Panc1 (cell line): ENCODE results near the gene OPA3. TPM values are rescaled to one million over a fixed set of nuclear protein-coding genes. Genes with fewer than 3 reads are reported as not detected.
A peak's percentile ranks its signal among the peaks of the same experiment; 100 is the strongest.

Experiments used
- ATAC-seq: fragments of 200-7000 bp; cut with Tn5 transposase; 2 replicates; pipeline ENCODE4 v1.9.1; 2020; ENCODE audit warnings: mild to moderate bottlenecking, moderate library complexity
- BruUV-seq: library from RNA; stranded (reverse); fragments of 400-500 nt; replicated peaks from 2 replicates; lab custom pipeline; 2021; lab: Mats Ljungman, UMichigan
- CTCF ChIA-PET: fragments of 300-600 bp; sonication (Branson Sonifier 250); formaldehyde crosslinking; loops from one replicate; lab custom pipeline; 2022; ENCODE audit warnings: antibody characterized with exemption; lab: Charles Lee
- POLR2A ChIA-PET: fragments of 300-600 bp; sonication (Branson Sonifier 250); formaldehyde crosslinking; loops from one replicate; lab custom pipeline; 2022; ENCODE audit warnings: antibody characterized with exemption; lab: Charles Lee
- DNase-seq: peaks from one replicate; pipeline ENCODE4 v3.0.0-alpha.2; 2010; ENCODE audit warnings: low read depth, low spot score
- H3K27ac ChIP-seq: 2 replicates; pipeline ENCODE4 v1.5.1; 2011; ENCODE audit warnings: mild to moderate bottlenecking, low read length, inconsistent platforms
- H3K27me3 ChIP-seq: fragments of 200-500 bp; sonication (Bioruptor generic); 2 replicates; pipeline ENCODE4 v1.6.0; 2014; ENCODE audit warnings: low read length, inconsistent platforms; ENCODE audit not compliant: control insufficient read depth, insufficient read depth
- H3K36me3 ChIP-seq: fragments of 200-500 bp; sonication (Bioruptor generic); 2 replicates; pipeline ENCODE4 v1.5.1; 2014; ENCODE audit warnings: inconsistent platforms, mild to moderate bottlenecking, low read length, moderate library complexity; ENCODE audit not compliant: control insufficient read depth, insufficient read depth
- H3K4me1 ChIP-seq: 2 replicates; pipeline ENCODE4 v1.5.1; 2011; ENCODE audit warnings: inconsistent platforms, mild to moderate bottlenecking, low read length, moderate library complexity; ENCODE audit not compliant: control insufficient read depth, insufficient read depth
- H3K4me3 ChIP-seq, 2 experiments: 2 replicates each; pipeline ENCODE4 v1.5.1; 2011 to 2012; ENCODE audit warnings: low read depth in 2 of 2, low read length in 2 of 2, mild to moderate bottlenecking in 2 of 2, inconsistent platforms in 1 of 2, moderate library complexity in 1 of 2
- H3K9me3 ChIP-seq: fragments of 200-500 bp; sonication (Bioruptor generic); 2 replicates; pipeline ENCODE4 v1.5.1; 2014; ENCODE audit warnings: low read depth, mild to moderate bottlenecking, inconsistent platforms, low read length, moderate library complexity; ENCODE audit not compliant: control insufficient read depth, insufficient read depth
- CTCF ChIP-seq: fragments of 450-650 bp; IDR thresholded peaks from 2 replicates; pipeline ENCODE4 v1.5.1; 2017; ENCODE audit warnings: mild to moderate bottlenecking
- POLR2AphosphoS5 ChIP-seq: IDR thresholded peaks from 2 replicates; pipeline ENCODE4 v1.6.1; 2012; ENCODE audit warnings: mild to moderate bottlenecking, low read depth, low read length, moderate library complexity
- REST ChIP-seq, 2 experiments: IDR thresholded peaks; 2 replicates each; pipeline ENCODE4 v1.6.1; 2011 to 2012; ENCODE audit warnings: low read depth in 2 of 2, control low read depth in 1 of 2, low read length in 1 of 2, mild to moderate bottlenecking in 1 of 2, moderate library complexity in 1 of 2; ENCODE audit not compliant: insufficient read depth in 1 of 2
- SIN3A ChIP-seq: IDR thresholded peaks from 2 replicates; pipeline ENCODE4 v1.6.1; 2012; ENCODE audit warnings: low read depth, mild to moderate bottlenecking, low read length, moderate library complexity, borderline replicate concordance; ENCODE audit not compliant: insufficient read depth
- TCF7L2 ChIP-seq: IDR thresholded peaks from 2 replicates; pipeline ENCODE4 v1.6.1; 2011; ENCODE audit warnings: mild to moderate bottlenecking, low read depth, low read length, inconsistent platforms
- in situ Hi-C: cut with HindIII; loops from 2 replicates; pipeline ENCODE4 v1.10.0; 2016; ENCODE audit warnings: low sequenced_read_pairs, low pct_unique_long_range_greater_than_20kb
- intact Hi-C: fragments of 100-400 bp; cut with micrococcal nuclease; formaldehyde crosslinking; loops from one replicate; pipeline ENCODE4 v1.10.0; 2022; ENCODE audit not compliant: unreplicated experiment
- total RNA-seq: library from RNA; stranded (reverse); gene quantifications from one replicate; pipeline ENCODE4 v1.2.1, GENCODE V29; 2021; ENCODE audit not compliant: unreplicated experiment

Gene OPA3
- total RNA-seq, 1 experiment from 2014 or later: 20.3 TPM

GRCh38 chr19:45560038-45560437, 24.6 kb downstream of the OPA3 start:
- ATAC-seq (no peak), DNase-seq (no peak)
- Histone ChIP-seq H3K27me3 (no peaks in the 10 kb centered on the region), H3K4me3 (no peak overlapping the region), H3K27ac (no peak overlapping the region), H3K4me1 (no peaks in the 10 kb centered on the region), H3K9me3 (no peaks in the 10 kb centered on the region), H3K36me3 (no peaks in the 10 kb centered on the region)
- intact Hi-C loops: no loop called here
- no peak for TF ChIP-seq CTCF
- no peak for TF ChIP-seq TCF7L2
- TF ChIP-seq REST (IDR thresholded peaks at IDR 0.05; ENCODE audit: insufficient read depth in 1 of 2, low read depth in 2 of 2, low read length in 1 of 2): no peak
- no peak for TF ChIP-seq POLR2AphosphoS5
- TF ChIP-seq SIN3A: no peak
- ChIA-PET CTCF (no interaction called here), POLR2A (no interaction called here)
- no TSS peak for BruUV-seq
- in situ Hi-C loops: no loop called here

GRCh38 chr19:45558399-45558878, 26.2 kb downstream of the OPA3 start:
- no peaks in the 10 kb centered on the region for H3K36me3 ChIP-seq
- H3K4me1 ChIP-seq: no peaks in the 10 kb centered on the region
- H3K9me3 ChIP-seq: no peaks in the 10 kb centered on the region
- no TSS peak for BruUV-seq
- peak; percentile 82 for TF ChIP-seq CTCF
- no peak for TF ChIP-seq POLR2AphosphoS5
- POLR2A ChIA-PET: no interaction called here
- H3K4me3 ChIP-seq: no peak overlapping the region
- DNase-seq: no peak
- intact Hi-C loops (no loop called here), in situ Hi-C loops (no loop called here)
- peak; percentile 74 for ATAC-seq
- H3K27ac ChIP-seq: no peak overlapping the region
- CTCF ChIA-PET: interaction anchor here (0.5 to 2.0 kb wide), 6 partner anchors 9 to 84 kb away, joined by 3 to 11 read pairs (median 6); no protein-coding TSS in a partner anchor
- H3K27me3 ChIP-seq: no peaks in the 10 kb centered on the region
